Esophagus muscularis mucosa (tissue), 4 donors: ENCODE results near the gene SAT2. TPM values are rescaled to one million over a fixed set of nuclear protein-coding genes. Genes with fewer than 3 reads are reported as not detected.

Experiments
- DNase-seq: peaks from one replicate; pipeline ENCODE4 v3.0.0-alpha.2; 2017; ENCODE audit errors: extremely low spot score
- H3K27ac ChIP-seq, 4 donors: fragments of 200-600 bp; sonication (generic); replicated peaks in 1 of 4; 1 replicate in 3 of 4; 2 replicates in 1 of 4; pipeline ENCODE4 v1.5.1; 2016 to 2019; ENCODE audit warnings: mild to moderate bottlenecking in 1 of 4
- H3K27me3 ChIP-seq, 4 donors: fragments of 200-600 bp; sonication (generic); one replicate each; pipeline versions ENCODE4 v1.5.1 to v1.6.0; 2016 to 2019
- H3K36me3 ChIP-seq, 4 donors: fragments of 200-600 bp; sonication (generic); one replicate each; pipeline ENCODE4 v1.5.1; 2016 to 2019
- H3K4me1 ChIP-seq, 4 donors: fragments of 200-600 bp; sonication (generic); one replicate each; pipeline ENCODE4 v1.5.1; 2016 to 2019
- H3K4me3 ChIP-seq, 4 donors: fragments of 200-600 bp; sonication (generic); 1 replicate in 2 of 4; 2 replicates in 2 of 4; pipeline ENCODE4 v1.5.1; 2016 to 2019; ENCODE audit warnings: mild to moderate bottlenecking in 4 of 4, moderate library complexity in 1 of 4
- H3K9me3 ChIP-seq, 4 donors: fragments of 200-600 bp; sonication (generic); 1 replicate in 3 of 4; 2 replicates in 1 of 4; pipeline ENCODE4 v1.5.1; 2016 to 2019
- EP300 ChIP-seq: sonication (generic); formaldehyde crosslinking; IDR thresholded peaks from one replicate; pipeline ENCODE4 v1.6.1; 2017; ENCODE audit warnings: antibody characterized with exemption
- POLR2A ChIP-seq: fragments of 450-650 bp; IDR thresholded peaks from one replicate; pipeline ENCODE4 v1.6.1; 2017; ENCODE audit warnings: antibody characterized with exemption, moderate library complexity, mild to moderate bottlenecking, low read depth
- POLR2AphosphoS5 ChIP-seq, 2 donors: sonication (generic); formaldehyde crosslinking; IDR thresholded peaks; one replicate each; pipeline ENCODE4 v1.6.1; 2017; ENCODE audit warnings: antibody characterized with exemption in 2 of 2
- WGBS: methylation state at CpG from one replicate; pipeline ENCODE4 v1.1.5; 2018; 5-methylcytosine and 5-hydroxymethylcytosine counted together
- intact Hi-C: fragments of 100-400 bp; cut with DNase I; formaldehyde crosslinking; loops from one replicate; pipeline ENCODE4 v1.15.1; 2023
- total RNA-seq, 4 donors: library from RNA; depleted of rRNA; stranded (reverse); fragments of >200 nt; gene quantifications; one replicate each; pipeline versions ENCODE4 v1.1.0 to v1.2.1, GENCODE V29; 2016
- TF ChIP-seq, protein P1 (sequence below), 3 experiments: fragments of 200-600 bp in 2 of 3; fragments of 450-650 bp in 1 of 3; sonication (generic) in 2 of 3; IDR thresholded peaks; one replicate each; pipeline ENCODE4 v1.5.1; 2017 to 2019; ENCODE audit warnings: antibody characterized with exemption in 3 of 3, mild to moderate bottlenecking in 2 of 3, moderate library complexity in 1 of 3

Gene SAT2
- total RNA-seq = 10 to 100 TPM; 54.0 to 71.4 (median 64.2) TPM

DNA sequence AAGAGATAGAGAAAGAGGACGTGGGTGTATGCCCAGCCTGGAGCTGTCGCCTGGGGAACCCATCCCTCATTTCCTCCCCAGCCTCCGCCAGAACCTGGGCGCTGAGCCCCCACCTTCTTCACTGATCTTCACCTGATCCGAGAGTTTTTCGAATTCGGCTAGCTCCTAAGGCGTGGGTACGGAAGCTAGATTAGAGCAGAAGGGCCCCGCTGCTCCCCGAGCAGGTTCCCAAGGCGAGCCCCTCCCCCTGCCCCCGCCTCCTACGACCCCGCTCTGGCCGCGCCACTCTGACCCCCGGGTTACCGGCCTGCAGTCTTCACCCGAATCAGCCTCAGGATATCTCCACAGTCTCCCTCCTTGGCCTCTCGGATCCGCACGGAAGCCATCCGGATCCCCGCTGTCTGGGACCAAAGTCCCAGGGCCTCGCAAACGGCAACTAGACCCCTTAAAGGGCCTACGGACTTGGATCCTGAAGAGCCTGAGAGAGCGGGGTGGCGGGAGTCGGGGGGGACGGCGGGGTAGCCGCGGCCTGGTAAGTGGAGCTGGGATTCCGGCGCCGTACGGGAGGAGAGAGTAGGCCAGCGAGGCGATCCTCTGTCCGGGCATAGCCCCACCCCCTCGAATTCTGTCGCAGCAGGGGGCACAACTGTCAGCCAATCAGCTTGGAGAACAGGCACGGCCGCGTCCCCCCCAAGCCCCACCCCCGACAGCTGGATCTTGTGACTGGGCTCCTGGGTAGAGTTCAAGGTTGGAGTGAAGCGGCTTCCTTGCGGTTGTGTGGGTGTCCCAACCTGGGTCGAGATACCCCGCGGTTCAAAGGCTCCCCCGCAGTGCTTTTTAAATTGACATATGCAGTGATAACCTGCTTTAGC, at the start of gene SAT2:
SAT2 (minus strand) TSS at position 572 of the 872 bp plus-strand sequence; CDS start at position 386, 186 bp downstream.
- peak within 1 kb of the TSS; percentile 71 to 85 (median 82) for H3K4me3 ChIP-seq
- no peak for TF ChIP-seq EP300
- TF ChIP-seq POLR2AphosphoS5 (IDR thresholded peaks at IDR 0.05) = peak; percentile 75 to 91
- TF ChIP-seq, protein P1, sequence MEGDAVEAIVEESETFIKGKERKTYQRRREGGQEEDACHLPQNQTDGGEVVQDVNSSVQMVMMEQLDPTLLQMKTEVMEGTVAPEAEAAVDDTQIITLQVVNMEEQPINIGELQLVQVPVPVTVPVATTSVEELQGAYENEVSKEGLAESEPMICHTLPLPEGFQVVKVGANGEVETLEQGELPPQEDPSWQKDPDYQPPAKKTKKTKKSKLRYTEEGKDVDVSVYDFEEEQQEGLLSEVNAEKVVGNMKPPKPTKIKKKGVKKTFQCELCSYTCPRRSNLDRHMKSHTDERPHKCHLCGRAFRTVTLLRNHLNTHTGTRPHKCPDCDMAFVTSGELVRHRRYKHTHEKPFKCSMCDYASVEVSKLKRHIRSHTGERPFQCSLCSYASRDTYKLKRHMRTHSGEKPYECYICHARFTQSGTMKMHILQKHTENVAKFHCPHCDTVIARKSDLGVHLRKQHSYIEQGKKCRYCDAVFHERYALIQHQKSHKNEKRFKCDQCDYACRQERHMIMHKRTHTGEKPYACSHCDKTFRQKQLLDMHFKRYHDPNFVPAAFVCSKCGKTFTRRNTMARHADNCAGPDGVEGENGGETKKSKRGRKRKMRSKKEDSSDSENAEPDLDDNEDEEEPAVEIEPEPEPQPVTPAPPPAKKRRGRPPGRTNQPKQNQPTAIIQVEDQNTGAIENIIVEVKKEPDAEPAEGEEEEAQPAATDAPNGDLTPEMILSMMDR (IDR thresholded peaks at IDR 0.05) = peak in 1 of 3 experiments; percentile 7
- peak; percentile 66 for TF ChIP-seq POLR2A
- WGBS = 0% methylated on average over 29 of the region's 54 CpGs
- no peaks in the 10 kb centered on the region for H3K9me3 ChIP-seq
- peak within 1 kb of the TSS; percentile 91 to 97 (median 96) for H3K27ac ChIP-seq
- no peaks in the 10 kb centered on the region for H3K27me3 ChIP-seq
- DNase-seq = peak; percentile 100
- peaks cover 9 to 19% (median 18%) of the 10 kb centered on the region in 4 donors for H3K4me1 ChIP-seq
- intact Hi-C loops = no loop called here
- peaks cover 0 to 8% (median 2%) of the 10 kb centered on the region in 4 donors for H3K36me3 ChIP-seq

DNA sequence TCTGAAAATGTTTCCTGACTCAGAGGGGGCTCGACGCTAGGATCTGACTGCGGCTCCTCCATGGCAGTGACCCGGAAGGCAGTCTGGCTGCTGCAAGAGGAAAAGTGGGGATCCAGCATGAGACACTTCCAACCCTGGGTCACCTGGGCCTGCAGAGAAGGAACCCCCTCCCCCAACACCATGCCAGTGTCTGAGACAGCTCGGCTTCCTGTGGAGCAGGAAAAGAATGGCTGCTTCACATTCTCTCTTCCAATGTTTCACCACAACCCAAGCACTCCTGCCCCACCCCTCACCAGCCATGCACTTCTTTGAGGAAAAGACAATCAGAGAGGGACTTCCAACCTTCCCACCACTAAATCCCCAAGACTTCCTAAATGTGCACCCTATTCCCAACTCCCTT, 48.9 kb upstream of the SAT2 start:
- H3K36me3 ChIP-seq = peaks cover 37 to 50% (median 48%) of the 10 kb centered on the region in 4 donors
- no peak overlapping the region for H3K4me3 ChIP-seq
- peaks cover 0 to 7% (median 3%) of the 10 kb centered on the region in 4 donors for H3K9me3 ChIP-seq
- no peak for DNase-seq
- 86% methylated on average over 5 of the region's 5 CpGs for WGBS
- intact Hi-C loops = no loop called here
- H3K27me3 ChIP-seq = no peaks in the 10 kb centered on the region
- no peaks in the 10 kb centered on the region for H3K4me1 ChIP-seq
- TF ChIP-seq EP300 (no peak), POLR2A (no peak), POLR2AphosphoS5 (IDR thresholded peaks at IDR 0.05) (no peak)
- TF ChIP-seq, protein P1 (IDR thresholded peaks at IDR 0.05) = no peak
- no peak overlapping the region for H3K27ac ChIP-seq

DNA sequence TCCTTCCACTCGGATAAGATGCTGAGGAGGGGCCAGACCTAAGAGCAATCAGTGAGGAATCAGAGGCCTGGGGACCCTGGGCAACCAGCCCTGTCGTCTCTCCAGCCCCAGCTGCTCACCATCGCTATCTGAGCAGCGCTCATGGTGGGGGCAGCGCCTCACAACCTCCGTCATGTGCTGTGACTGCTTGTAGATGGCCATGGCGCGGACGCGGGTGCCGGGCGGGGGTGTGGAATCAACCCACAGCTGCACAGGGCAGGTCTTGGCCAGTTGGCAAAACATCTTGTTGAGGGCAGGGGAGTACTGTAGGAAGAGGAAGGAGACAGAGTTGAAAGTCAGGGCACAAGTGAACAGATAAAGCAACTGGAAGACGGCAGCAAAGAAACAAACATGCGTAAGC, 47.3 kb upstream of the SAT2 start:
- H3K27ac ChIP-seq = no peak overlapping the region
- H3K4me1 ChIP-seq = no peaks in the 10 kb centered on the region
- no peaks in the 10 kb centered on the region for H3K27me3 ChIP-seq
- no peak for DNase-seq
- TF ChIP-seq, protein P1 (IDR thresholded peaks at IDR 0.05) = no peak
- no peak for TF ChIP-seq EP300
- TF ChIP-seq POLR2A = no peak
- no peak for TF ChIP-seq POLR2AphosphoS5 (IDR thresholded peaks at IDR 0.05)
- H3K9me3 ChIP-seq = peaks cover 0 to 7% (median 3%) of the 10 kb centered on the region in 4 donors
- H3K4me3 ChIP-seq = no peak overlapping the region
- peaks cover 46 to 66% (median 63%) of the 10 kb centered on the region in 4 donors for H3K36me3 ChIP-seq
- whole genome bisulfite sequencing = 89% methylated on average over 14 of the region's 14 CpGs
- intact Hi-C loops = no loop called here

DNA sequence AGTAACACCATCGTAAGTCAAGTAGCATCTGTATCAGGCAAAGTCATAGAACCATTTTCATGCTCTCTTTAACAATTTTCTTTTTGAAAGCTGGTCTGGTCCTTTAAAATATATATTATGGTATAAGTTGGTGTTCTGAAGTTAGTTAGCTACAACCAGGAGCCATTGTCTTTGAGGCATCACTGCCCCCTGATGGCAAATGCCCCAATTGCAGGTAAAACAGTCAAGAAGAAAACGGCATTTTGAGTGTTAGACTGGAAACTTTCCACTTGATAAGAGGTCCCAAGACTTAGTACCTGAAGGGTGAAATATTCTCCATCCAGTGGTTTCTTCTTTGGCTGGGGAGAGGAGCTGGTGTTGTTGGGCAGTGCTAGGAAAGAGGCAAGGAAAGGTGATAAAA, 45.6 kb upstream of the SAT2 start:
- Histone ChIP-seq H3K9me3 (peaks cover 0 to 7% (median 3%) of the 10 kb centered on the region in 4 donors), H3K4me3 (no peak overlapping the region), H3K27me3 (no peaks in the 10 kb centered on the region), H3K27ac (no peak overlapping the region), H3K4me1 (no peaks in the 10 kb centered on the region), H3K36me3 (peaks cover 58 to 83% (median 80%) of the 10 kb centered on the region in 4 donors)
- no peak for TF ChIP-seq EP300
- TF ChIP-seq POLR2A = no peak
- TF ChIP-seq, protein P1 (IDR thresholded peaks at IDR 0.05) = peak in 1 of 3 experiments; percentile 14
- intact Hi-C loops = no loop called here
- DNase-seq = no peak
- WGBS = 90% methylated on average over 2 of the region's 2 CpGs
